GM12878 (cell line): ENCODE data around the gene SIM1.

Source experiments
- CHD1 ChIP-seq: IDR thresholded peaks from 2 replicates; pipeline ENCODE4 v1.6.1; 2012; ENCODE audit warnings: low read depth, low read length, improper control_type of control experiment
- EED ChIP-seq: sonication (generic); IDR thresholded peaks from 2 replicates; pipeline ENCODE4 v1.6.1; 2016; ENCODE audit warnings: antibody characterized with exemption, low read depth
- GABPA ChIP-seq: IDR thresholded peaks from 2 replicates; pipeline ENCODE4 v1.6.1; 2014; ENCODE audit warnings: antibody characterized with exemption, low read depth, mild to moderate bottlenecking, inconsistent platforms
- HDAC2 ChIP-seq: fragments of 200-600 bp; sonication (generic); IDR thresholded peaks from 2 replicates; pipeline ENCODE4 v1.6.1; 2017
- MTA3 ChIP-seq: IDR thresholded peaks from 2 replicates; pipeline ENCODE4 v1.6.1; 2012; ENCODE audit warnings: low read length, inconsistent platforms, borderline replicate concordance
- NBN ChIP-seq: fragments of 450-650 bp; IDR thresholded peaks from 2 replicates; pipeline ENCODE4 v1.6.1; 2016
- PML ChIP-seq: IDR thresholded peaks from 2 replicates; pipeline ENCODE4 v1.6.1; 2012; ENCODE audit warnings: low read length, inconsistent platforms
- RCOR1 ChIP-seq: conservative IDR thresholded peaks from 2 replicates; pipeline ENCODE4 v1.6.1; 2012; ENCODE audit warnings: low read depth, low read length, improper control_type of control experiment
- RELA ChIP-seq: fragments of 450-650 bp; IDR thresholded peaks from 2 replicates; pipeline ENCODE4 v1.8.0; 2014; ENCODE audit warnings: borderline replicate concordance; ENCODE audit not compliant: partially characterized antibody
- SMAD1 ChIP-seq: fragments of 450-650 bp; IDR thresholded peaks from 2 replicates; pipeline ENCODE4 v1.6.1; 2018; ENCODE audit warnings: mild to moderate bottlenecking, low read depth; ENCODE audit not compliant: partially characterized antibody
- SUZ12 ChIP-seq: fragments of 200-600 bp; sonication (generic); IDR thresholded peaks from one replicate; pipeline ENCODE4 v1.6.1; 2018; ENCODE audit warnings: antibody characterized with exemption, mild to moderate bottlenecking; ENCODE audit not compliant: unreplicated experiment
- TF ChIP-seq, protein P1 (sequence below), 3 experiments: IDR thresholded peaks in 2 of 3; conservative IDR thresholded peaks in 1 of 3; 2 replicates each; pipeline ENCODE4 v1.5.1; 2011; ENCODE audit warnings: low read depth in 3 of 3, low read length in 3 of 3, mild to moderate bottlenecking in 3 of 3, control low read depth in 2 of 3, moderate library complexity in 2 of 3, inconsistent platforms in 1 of 3, mixed read lengths in 1 of 3; ENCODE audit not compliant: control insufficient read depth in 2 of 3, insufficient read depth in 1 of 3; ENCODE audit errors: extremely low read depth in 1 of 3
- TF ChIP-seq, protein P2 (sequence below): IDR thresholded peaks from 2 replicates; pipeline ENCODE4 v1.6.1; 2012; ENCODE audit warnings: improper control_type of control experiment, low read depth, low read length; ENCODE audit not compliant: insufficient replicate concordance
- TF ChIP-seq, protein P3 (sequence below): IDR thresholded peaks from 2 replicates; pipeline ENCODE4 v1.6.1; 2011; ENCODE audit warnings: borderline replicate concordance, low read depth, mild to moderate bottlenecking, moderate library complexity, mixed read lengths, low read length; ENCODE audit not compliant: insufficient read depth; ENCODE audit errors: extremely low read length

GRCh38 chr6:100454551-100455229, 10.0 kb downstream of the SIM1 start:
- no peak for TF ChIP-seq EED
- TF ChIP-seq HDAC2 = no peak
- TF ChIP-seq, protein P1, sequence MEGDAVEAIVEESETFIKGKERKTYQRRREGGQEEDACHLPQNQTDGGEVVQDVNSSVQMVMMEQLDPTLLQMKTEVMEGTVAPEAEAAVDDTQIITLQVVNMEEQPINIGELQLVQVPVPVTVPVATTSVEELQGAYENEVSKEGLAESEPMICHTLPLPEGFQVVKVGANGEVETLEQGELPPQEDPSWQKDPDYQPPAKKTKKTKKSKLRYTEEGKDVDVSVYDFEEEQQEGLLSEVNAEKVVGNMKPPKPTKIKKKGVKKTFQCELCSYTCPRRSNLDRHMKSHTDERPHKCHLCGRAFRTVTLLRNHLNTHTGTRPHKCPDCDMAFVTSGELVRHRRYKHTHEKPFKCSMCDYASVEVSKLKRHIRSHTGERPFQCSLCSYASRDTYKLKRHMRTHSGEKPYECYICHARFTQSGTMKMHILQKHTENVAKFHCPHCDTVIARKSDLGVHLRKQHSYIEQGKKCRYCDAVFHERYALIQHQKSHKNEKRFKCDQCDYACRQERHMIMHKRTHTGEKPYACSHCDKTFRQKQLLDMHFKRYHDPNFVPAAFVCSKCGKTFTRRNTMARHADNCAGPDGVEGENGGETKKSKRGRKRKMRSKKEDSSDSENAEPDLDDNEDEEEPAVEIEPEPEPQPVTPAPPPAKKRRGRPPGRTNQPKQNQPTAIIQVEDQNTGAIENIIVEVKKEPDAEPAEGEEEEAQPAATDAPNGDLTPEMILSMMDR (IDR thresholded peaks at IDR 0.05 in 2 of 3, conservative IDR thresholded peaks at IDR 0.05 in 1 of 3; ENCODE audit: control insufficient read depth in 2 of 3, extremely low read depth in 1 of 3, insufficient read depth in 1 of 3, low read depth in 3 of 3, low read length in 3 of 3) = no peak
- no peak for TF ChIP-seq RCOR1
- TF ChIP-seq, protein P2, sequence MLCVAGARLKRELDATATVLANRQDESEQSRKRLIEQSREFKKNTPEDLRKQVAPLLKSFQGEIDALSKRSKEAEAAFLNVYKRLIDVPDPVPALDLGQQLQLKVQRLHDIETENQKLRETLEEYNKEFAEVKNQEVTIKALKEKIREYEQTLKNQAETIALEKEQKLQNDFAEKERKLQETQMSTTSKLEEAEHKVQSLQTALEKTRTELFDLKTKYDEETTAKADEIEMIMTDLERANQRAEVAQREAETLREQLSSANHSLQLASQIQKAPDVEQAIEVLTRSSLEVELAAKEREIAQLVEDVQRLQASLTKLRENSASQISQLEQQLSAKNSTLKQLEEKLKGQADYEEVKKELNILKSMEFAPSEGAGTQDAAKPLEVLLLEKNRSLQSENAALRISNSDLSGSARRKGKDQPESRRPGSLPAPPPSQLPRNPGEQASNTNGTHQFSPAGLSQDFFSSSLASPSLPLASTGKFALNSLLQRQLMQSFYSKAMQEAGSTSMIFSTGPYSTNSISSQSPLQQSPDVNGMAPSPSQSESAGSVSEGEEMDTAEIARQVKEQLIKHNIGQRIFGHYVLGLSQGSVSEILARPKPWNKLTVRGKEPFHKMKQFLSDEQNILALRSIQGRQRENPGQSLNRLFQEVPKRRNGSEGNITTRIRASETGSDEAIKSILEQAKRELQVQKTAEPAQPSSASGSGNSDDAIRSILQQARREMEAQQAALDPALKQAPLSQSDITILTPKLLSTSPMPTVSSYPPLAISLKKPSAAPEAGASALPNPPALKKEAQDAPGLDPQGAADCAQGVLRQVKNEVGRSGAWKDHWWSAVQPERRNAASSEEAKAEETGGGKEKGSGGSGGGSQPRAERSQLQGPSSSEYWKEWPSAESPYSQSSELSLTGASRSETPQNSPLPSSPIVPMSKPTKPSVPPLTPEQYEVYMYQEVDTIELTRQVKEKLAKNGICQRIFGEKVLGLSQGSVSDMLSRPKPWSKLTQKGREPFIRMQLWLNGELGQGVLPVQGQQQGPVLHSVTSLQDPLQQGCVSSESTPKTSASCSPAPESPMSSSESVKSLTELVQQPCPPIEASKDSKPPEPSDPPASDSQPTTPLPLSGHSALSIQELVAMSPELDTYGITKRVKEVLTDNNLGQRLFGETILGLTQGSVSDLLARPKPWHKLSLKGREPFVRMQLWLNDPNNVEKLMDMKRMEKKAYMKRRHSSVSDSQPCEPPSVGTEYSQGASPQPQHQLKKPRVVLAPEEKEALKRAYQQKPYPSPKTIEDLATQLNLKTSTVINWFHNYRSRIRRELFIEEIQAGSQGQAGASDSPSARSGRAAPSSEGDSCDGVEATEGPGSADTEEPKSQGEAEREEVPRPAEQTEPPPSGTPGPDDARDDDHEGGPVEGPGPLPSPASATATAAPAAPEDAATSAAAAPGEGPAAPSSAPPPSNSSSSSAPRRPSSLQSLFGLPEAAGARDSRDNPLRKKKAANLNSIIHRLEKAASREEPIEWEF = no peak
- TF ChIP-seq CHD1 = no peak
- TF ChIP-seq MTA3 = no peak
- TF ChIP-seq GABPA = no peak
- TF ChIP-seq, protein P3, sequence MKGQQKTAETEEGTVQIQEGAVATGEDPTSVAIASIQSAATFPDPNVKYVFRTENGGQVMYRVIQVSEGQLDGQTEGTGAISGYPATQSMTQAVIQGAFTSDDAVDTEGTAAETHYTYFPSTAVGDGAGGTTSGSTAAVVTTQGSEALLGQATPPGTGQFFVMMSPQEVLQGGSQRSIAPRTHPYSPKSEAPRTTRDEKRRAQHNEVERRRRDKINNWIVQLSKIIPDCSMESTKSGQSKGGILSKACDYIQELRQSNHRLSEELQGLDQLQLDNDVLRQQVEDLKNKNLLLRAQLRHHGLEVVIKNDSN = no peak
- TF ChIP-seq NBN = no peak
- TF ChIP-seq SUZ12 = no peak
- TF ChIP-seq SMAD1 = no peak
- no peak for TF ChIP-seq RELA
- no peak for TF ChIP-seq PML
